Superior temporal gyrus (tissue), 1 donor: ENCODE results near the gene JKAMP.
A peak's percentile ranks its signal among the peaks of the same experiment; 100 is the strongest.

Source experiments
- DNase-seq: peaks from one replicate; pipeline ENCODE4 v3.0.0-alpha.2; 2016; ENCODE audit errors: extremely low spot score

The JKAMP gene

GRCh38 chr14:59481407-59481806, 2.9 kb upstream of the JKAMP start:
- DNase-seq: no peak

GRCh38 chr14:59481871-59482540, 2.3 kb upstream of the JKAMP start:
- DNase-seq: no peak

- peak; percentile 74 for DNase-seq
These were observed 1.6 kb upstream of the JKAMP start for GRCh38 chr14:59482541-59483331.

GRCh38 chr14:59483363-59483762, 954 bp upstream of the JKAMP start:
- DNase-seq: no peak

- DNase-seq: no peak
These were observed 390 bp downstream of the JKAMP start for GRCh38 chr14:59484639-59485175.

GRCh38 chr14:59490756-59491155, 6.4 kb downstream of the JKAMP start:
- no peak for DNase-seq

- DNase-seq: no peak
These were observed 8.1 kb downstream of the JKAMP start for GRCh38 chr14:59492384-59492783.

GRCh38 chr14:59500732-59501131, 16.4 kb downstream of the JKAMP start:
- DNase-seq: no peak

GRCh38 chr14:59503256-59503655, 18.9 kb downstream of the JKAMP start:
- DNase-seq: no peak

- peak; percentile 57 for DNase-seq
These were observed 22.9 kb downstream of the JKAMP start for GRCh38 chr14:59507063-59507751.

GRCh38 chr14:59507752-59508103, 23.4 kb downstream of the JKAMP start:
- no peak for DNase-seq

GRCh38 chr14:59509101-59509500, 24.8 kb downstream of the JKAMP start:
- no peak for DNase-seq

GRCh38 chr14:59510001-59510400, 25.7 kb downstream of the JKAMP start:
- DNase-seq: no peak

- DNase-seq: no peak
These were observed 26.6 kb downstream of the JKAMP start for GRCh38 chr14:59510966-59511365.

GRCh38 chr14:59511916-59512575, 27.7 kb downstream of the JKAMP start:
- DNase-seq: no peak

GRCh38 chr14:59520224-59520623, 35.9 kb downstream of the JKAMP start:
- DNase-seq: no peak

- DNase-seq: no peak
These were observed 44.9 kb downstream of the JKAMP start for GRCh38 chr14:59529189-59529588.

- DNase-seq: no peak
These were observed 46.0 kb downstream of the JKAMP start for GRCh38 chr14:59530349-59530748.

GRCh38 chr14:59532419-59532818, 48.1 kb downstream of the JKAMP start:
- no peak for DNase-seq

- DNase-seq: no peak
These were observed 50.2 kb downstream of the JKAMP start for GRCh38 chr14:59534361-59534987.

- no peak for DNase-seq
These were observed 53.2 kb downstream of the JKAMP start for GRCh38 chr14:59537476-59537875.

GRCh38 chr14:59538936-59539335, 54.6 kb downstream of the JKAMP start:
- DNase-seq: no peak
